Testis (tissue), 2 donors: ENCODE results near the gene C1RL.

Experiments used
- POLR2A ChIP-seq: fragments of 450-650 bp; IDR thresholded peaks from one replicate; pipeline ENCODE4 v1.6.1; 2017; ENCODE audit warnings: antibody characterized with exemption, mild to moderate bottlenecking, moderate library complexity
- TF ChIP-seq, protein P1 (sequence below), 3 experiments: fragments of 450-650 bp in 2 of 3; fragments of 200-600 bp in 1 of 3; sonication (generic) in 1 of 3; IDR thresholded peaks; one replicate each; pipeline ENCODE4 v1.5.1; 2016 to 2019; ENCODE audit warnings: antibody characterized with exemption in 3 of 3, mild to moderate bottlenecking in 2 of 3, moderate library complexity in 1 of 3

DNA sequence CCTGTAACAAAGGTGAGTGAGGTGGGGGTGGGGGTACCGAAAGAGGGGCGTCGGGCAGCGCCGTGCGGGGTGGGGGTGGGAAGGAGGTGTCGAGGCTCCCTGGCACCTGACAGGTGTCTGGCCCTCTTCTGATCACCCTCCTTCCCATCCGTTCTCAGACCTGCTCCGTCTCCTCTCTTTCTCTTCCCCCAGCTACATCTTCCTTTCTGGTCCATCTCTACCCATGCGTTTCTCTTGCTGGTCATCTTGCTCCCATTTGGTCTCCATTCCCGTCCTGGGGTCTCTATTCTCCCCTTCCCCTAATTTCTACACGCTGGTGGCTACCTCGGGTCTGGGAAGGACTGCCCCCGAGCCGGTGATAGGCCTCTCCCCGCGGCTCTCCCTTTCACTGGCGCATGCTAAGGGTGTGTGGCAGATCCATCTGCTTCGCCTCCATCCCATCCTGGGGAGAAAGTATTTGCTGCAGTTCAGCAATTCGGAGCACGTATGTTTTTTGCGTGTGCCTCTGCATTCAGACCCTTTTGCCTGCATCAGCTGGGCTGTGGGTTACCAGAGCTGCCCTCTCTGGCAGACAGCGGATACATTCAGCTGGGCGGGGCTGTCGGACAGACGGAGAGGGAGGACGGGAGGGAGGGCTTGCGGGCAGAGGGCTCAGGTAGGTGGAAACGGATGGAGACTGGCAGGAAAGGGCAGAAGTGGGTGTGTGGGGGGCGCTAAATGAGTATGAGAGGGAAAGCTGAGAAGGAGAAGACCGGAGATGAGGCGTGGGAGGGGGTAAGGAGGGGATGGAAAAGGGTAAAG lies 21.9 kb upstream of the C1RL start:
- TF ChIP-seq, protein P1, sequence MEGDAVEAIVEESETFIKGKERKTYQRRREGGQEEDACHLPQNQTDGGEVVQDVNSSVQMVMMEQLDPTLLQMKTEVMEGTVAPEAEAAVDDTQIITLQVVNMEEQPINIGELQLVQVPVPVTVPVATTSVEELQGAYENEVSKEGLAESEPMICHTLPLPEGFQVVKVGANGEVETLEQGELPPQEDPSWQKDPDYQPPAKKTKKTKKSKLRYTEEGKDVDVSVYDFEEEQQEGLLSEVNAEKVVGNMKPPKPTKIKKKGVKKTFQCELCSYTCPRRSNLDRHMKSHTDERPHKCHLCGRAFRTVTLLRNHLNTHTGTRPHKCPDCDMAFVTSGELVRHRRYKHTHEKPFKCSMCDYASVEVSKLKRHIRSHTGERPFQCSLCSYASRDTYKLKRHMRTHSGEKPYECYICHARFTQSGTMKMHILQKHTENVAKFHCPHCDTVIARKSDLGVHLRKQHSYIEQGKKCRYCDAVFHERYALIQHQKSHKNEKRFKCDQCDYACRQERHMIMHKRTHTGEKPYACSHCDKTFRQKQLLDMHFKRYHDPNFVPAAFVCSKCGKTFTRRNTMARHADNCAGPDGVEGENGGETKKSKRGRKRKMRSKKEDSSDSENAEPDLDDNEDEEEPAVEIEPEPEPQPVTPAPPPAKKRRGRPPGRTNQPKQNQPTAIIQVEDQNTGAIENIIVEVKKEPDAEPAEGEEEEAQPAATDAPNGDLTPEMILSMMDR (IDR thresholded peaks at IDR 0.05) = no peak
- TF ChIP-seq POLR2A = no peak
